ACC112 (cell line): Measurements from ENCODE around the gene IFI44L.

ENCODE experiments used
- H2AFZ ChIP-seq: fragments of 200-600 bp; sonication (generic); one replicate; pipeline ENCODE4 v1.6.0; 2017; ENCODE audit warnings: antibody characterized with exemption, low read length; ENCODE audit not compliant: unreplicated experiment
- H3K27ac ChIP-seq: fragments of 200-600 bp; sonication (generic); 2 replicates; pipeline ENCODE4 v1.5.1; 2014; ENCODE audit warnings: low read depth, mild to moderate bottlenecking, antibody characterized with exemption, low read length, moderate library complexity
- H3K27me3 ChIP-seq: fragments of 200-600 bp; sonication (generic); 2 replicates; pipeline ENCODE4 v1.6.1; 2014; ENCODE audit warnings: mild to moderate bottlenecking, antibody characterized with exemption, low read length, moderate library complexity, mixed read lengths; ENCODE audit not compliant: insufficient read depth
- H3K36me3 ChIP-seq: fragments of 200-600 bp; sonication (generic); 2 replicates; pipeline ENCODE4 v1.6.1; 2016; ENCODE audit warnings: mild to moderate bottlenecking, antibody characterized with exemption, low read length, moderate library complexity, mixed read lengths; ENCODE audit not compliant: insufficient read depth
- H3K4me1 ChIP-seq: fragments of 200-600 bp; sonication (generic); one replicate; pipeline ENCODE4 v1.6.1; 2016; ENCODE audit warnings: low read length, mixed read lengths; ENCODE audit not compliant: insufficient read depth, unreplicated experiment, control insufficient read depth
- H3K4me3 ChIP-seq: fragments of 200-600 bp; sonication (generic); 2 replicates; pipeline ENCODE4 v1.5.1; 2014; ENCODE audit warnings: mild to moderate bottlenecking, low read depth, low read length
- H3K79me2 ChIP-seq: fragments of 200-600 bp; sonication (generic); one replicate; pipeline ENCODE4 v1.6.0; 2016; ENCODE audit warnings: low read length; ENCODE audit not compliant: control insufficient read depth, unreplicated experiment, insufficient read depth

IFI44L gene

GRCh38 chr1:78682496-78682895 lies 62.2 kb downstream of the IFI44L start:
- Histone ChIP-seq H3K36me3 (no peaks in the 10 kb centered on the region), H3K4me1 (peaks cover 27% of the 10 kb centered on the region), H2AFZ (no peak overlapping the region)

GRCh38 chr1:78683079-78683478 lies 62.8 kb downstream of the IFI44L start:
- H2AFZ ChIP-seq = no peak overlapping the region
- H3K36me3 ChIP-seq = no peaks in the 10 kb centered on the region
- peaks cover 33% of the 10 kb centered on the region for H3K4me1 ChIP-seq
- no peak overlapping the region for H3K27ac ChIP-seq
- H3K27me3 ChIP-seq = no peaks in the 10 kb centered on the region
- no peak overlapping the region for H3K4me3 ChIP-seq
- no peaks in the 10 kb centered on the region for H3K79me2 ChIP-seq

More at GRCh38 chr1:78682496-78682895, 62.2 kb downstream of the IFI44L start:
- Histone ChIP-seq H3K79me2 (no peaks in the 10 kb centered on the region), H3K27ac (no peak overlapping the region), H3K27me3 (no peaks in the 10 kb centered on the region), H3K4me3 (no peak overlapping the region)

- H3K27ac ChIP-seq = peak overlapping the region; percentile 65
- H2AFZ ChIP-seq = peak overlapping the region; percentile 7
Observed at GRCh38 chr1:78687315-78687714, 67.1 kb downstream of the IFI44L start.

GRCh38 chr1:78687914-78688313 lies 67.7 kb downstream of the IFI44L start:
- no peaks in the 10 kb centered on the region for H3K27me3 ChIP-seq
- no peaks in the 10 kb centered on the region for H3K79me2 ChIP-seq
- H3K36me3 ChIP-seq = no peaks in the 10 kb centered on the region
- peaks cover 64% of the 10 kb centered on the region for H3K4me1 ChIP-seq
- peak overlapping the region; percentile 65 for H3K27ac ChIP-seq
- peak overlapping the region; percentile 77 for H2AFZ ChIP-seq
- peak overlapping the region; percentile 61; the same call in 1 of the 2 replicates for H3K4me3 ChIP-seq

More at GRCh38 chr1:78687315-78687714, 67.1 kb downstream of the IFI44L start:
- peak overlapping the region; percentile 61; the same call in 1 of the 2 replicates for H3K4me3 ChIP-seq
- H3K79me2 ChIP-seq = no peaks in the 10 kb centered on the region
- H3K27me3 ChIP-seq = no peaks in the 10 kb centered on the region
- peaks cover 66% of the 10 kb centered on the region for H3K4me1 ChIP-seq
- H3K36me3 ChIP-seq = no peaks in the 10 kb centered on the region

GRCh38 chr1:78688697-78689096 lies 68.4 kb downstream of the IFI44L start:
- Histone ChIP-seq H3K79me2 (no peaks in the 10 kb centered on the region), H3K36me3 (no peaks in the 10 kb centered on the region), H3K27me3 (no peaks in the 10 kb centered on the region), H3K4me3 (peak overlapping the region; percentile 61), H3K4me1 (peaks cover 60% of the 10 kb centered on the region), H3K27ac (peak overlapping the region; percentile 65), H2AFZ (peak overlapping the region; percentile 63)

DNA sequence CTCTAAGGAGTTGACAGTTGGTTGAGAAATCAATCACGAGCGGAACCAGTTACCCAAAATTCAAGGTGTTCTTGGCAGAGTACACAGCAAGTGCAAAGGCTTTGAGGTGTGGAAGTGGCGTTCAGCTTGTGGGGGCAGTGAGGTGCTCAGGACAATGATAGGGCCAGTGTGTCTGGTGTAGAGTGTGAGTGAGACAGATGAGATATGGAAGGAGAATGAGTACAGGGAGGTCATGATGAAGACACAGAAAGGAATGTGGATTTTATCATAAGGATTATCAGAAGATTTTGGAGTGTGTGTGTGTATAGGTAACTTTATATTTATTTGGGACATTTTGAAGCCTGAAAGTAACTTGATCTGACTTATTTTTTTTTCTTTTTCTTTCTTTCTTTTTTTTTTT lies 70.3 kb downstream of the IFI44L start:
- no peak overlapping the region for H3K4me3 ChIP-seq

GRCh38 chr1:78691995-78692747 lies 71.9 kb downstream of the IFI44L start:
- Histone ChIP-seq H3K36me3 (no peaks in the 10 kb centered on the region), H3K79me2 (no peaks in the 10 kb centered on the region), H2AFZ (no peak overlapping the region), H3K4me3 (peak overlapping the region; percentile 34; the same call in 1 of the 2 replicates), H3K4me1 (peaks cover 63% of the 10 kb centered on the region), H3K27me3 (no peaks in the 10 kb centered on the region), H3K27ac (peak overlapping the region; percentile 74)

More for the DNA sequence above, 70.3 kb downstream of the IFI44L start:
- peaks cover 67% of the 10 kb centered on the region for H3K4me1 ChIP-seq
- no peaks in the 10 kb centered on the region for H3K27me3 ChIP-seq
- no peaks in the 10 kb centered on the region for H3K36me3 ChIP-seq
- H3K79me2 ChIP-seq = no peaks in the 10 kb centered on the region
- peak overlapping the region; percentile 64 for H2AFZ ChIP-seq
- H3K27ac ChIP-seq = peak overlapping the region; percentile 65; the same call in 1 of the 2 replicates
